ENCODE measurements around the gene PDZRN3. TPM values are rescaled to one million over a fixed set of nuclear protein-coding genes. Genes with fewer than 3 reads are reported as not detected.

PDZRN3 gene
- total and polyA plus RNA-seq, 2 of the 13 experiments (the other 11 are each of a cell fraction or from before 2014, with no cell fraction given): not detected

DNA sequence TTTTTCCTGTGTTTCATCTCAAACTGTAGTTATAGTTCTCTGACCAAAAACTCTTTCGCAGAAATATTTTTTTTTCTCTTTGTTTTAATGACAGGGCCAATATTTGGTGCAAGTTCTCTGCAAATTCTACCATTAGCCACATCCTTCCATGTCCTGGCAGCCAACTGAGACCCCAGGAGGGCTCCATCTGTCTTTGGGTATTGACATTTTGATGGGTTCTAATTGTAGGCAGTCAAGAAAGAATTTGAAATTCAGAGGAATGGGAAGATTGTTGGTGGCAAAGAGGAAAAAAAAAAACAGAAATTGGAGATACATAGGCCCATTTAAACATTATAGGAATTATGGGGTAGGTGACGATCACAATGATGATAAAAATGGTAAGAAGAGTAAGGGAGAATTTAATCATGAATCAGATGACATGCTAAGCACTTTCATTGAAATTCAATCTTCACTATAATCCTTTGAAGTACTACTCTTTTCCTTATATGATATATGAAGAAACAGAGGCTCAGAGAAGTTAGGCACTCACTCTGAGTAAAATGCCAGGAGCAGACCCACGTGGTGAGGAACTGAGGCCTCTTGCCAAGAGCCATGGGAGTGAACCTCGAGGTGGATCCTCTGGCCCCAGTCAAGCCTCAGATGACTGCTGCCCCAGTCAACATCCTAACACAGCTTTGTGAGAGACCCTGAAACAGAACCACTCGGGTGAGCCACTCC lies 151.4 kb downstream of the PDZRN3 start:
- Histone ChIP-seq H4K20me1 (ENCODE audit: insufficient read depth, low read length) (no peaks in the 10 kb centered on the region), H3K4me1 (ENCODE audit: insufficient read depth, low read length) (no peaks in the 10 kb centered on the region), H3K9me3 (ENCODE audit: low read length) (no peaks in the 10 kb centered on the region), H3K9ac (ENCODE audit: insufficient read depth, low read depth, low read length) (no peak overlapping the region), H3K4me3 (replicated peaks in 1 of 3; ENCODE audit: insufficient read depth in 1 of 3, low read depth in 2 of 3, low read length in 3 of 3) (no peak overlapping the region), H3K4me2 (ENCODE audit: low read depth, low read length) (no peak overlapping the region), H2AFZ (ENCODE audit: low read length) (no peak overlapping the region), H3K27me3 (ENCODE audit: control insufficient read depth in 1 of 2, insufficient read depth in 2 of 2, low read length in 2 of 2) (no peaks in the 10 kb centered on the region), H3K36me3 (replicated peaks in 1 of 2; ENCODE audit: control insufficient read depth in 1 of 2, insufficient read depth in 2 of 2, low read length in 2 of 2) (no peaks in the 10 kb centered on the region), H3K27ac (ENCODE audit: extremely low read length, insufficient read depth, low read length) (no peak overlapping the region), H3K79me2 (ENCODE audit: insufficient read depth, low read length) (no peaks in the 10 kb centered on the region)
- no peak for FAIRE-seq
- intact Hi-C loops (cut with micrococcal nuclease; ENCODE audit: unreplicated experiment): no loop called here
- 29% methylated on average over 5 of the region's 5 CpGs for WGBS (ENCODE audit: low lambda C conversion rate)
- ATAC-seq: no peak
- no TSS peak for BruUV-seq (replicated peaks)
- no peak for DNase-seq (ENCODE audit: low spot score)
- TF ChIP-seq POGZ (CRISPR knock-in tag; IDR thresholded peaks at IDR 0.05) (no peak), MAZ (IDR thresholded peaks at IDR 0.05; ENCODE audit: borderline replicate concordance, low read depth, low read length) (no peak), MAZ (CRISPR knock-in tag; IDR thresholded peaks at IDR 0.05; ENCODE audit: low read depth) (no peak), ZNF816 (CRISPR knock-in tag; IDR thresholded peaks at IDR 0.05; ENCODE audit: borderline replicate concordance) (no peak), MTA1 (CRISPR knock-in tag; IDR thresholded peaks at IDR 0.05; ENCODE audit: borderline replicate concordance) (no peak)
- in situ Hi-C loops (cut with HindIII; ENCODE audit: extremely low pct_ligation_motif_present, low pct_unique_long_range_greater_than_20kb): no loop called here
- CTCF ChIA-PET (ENCODE audit: low intra/inter-chr PET ratio, low total read pairs): no interaction called here
- POLR2A ChIA-PET: no interaction called here

DNA sequence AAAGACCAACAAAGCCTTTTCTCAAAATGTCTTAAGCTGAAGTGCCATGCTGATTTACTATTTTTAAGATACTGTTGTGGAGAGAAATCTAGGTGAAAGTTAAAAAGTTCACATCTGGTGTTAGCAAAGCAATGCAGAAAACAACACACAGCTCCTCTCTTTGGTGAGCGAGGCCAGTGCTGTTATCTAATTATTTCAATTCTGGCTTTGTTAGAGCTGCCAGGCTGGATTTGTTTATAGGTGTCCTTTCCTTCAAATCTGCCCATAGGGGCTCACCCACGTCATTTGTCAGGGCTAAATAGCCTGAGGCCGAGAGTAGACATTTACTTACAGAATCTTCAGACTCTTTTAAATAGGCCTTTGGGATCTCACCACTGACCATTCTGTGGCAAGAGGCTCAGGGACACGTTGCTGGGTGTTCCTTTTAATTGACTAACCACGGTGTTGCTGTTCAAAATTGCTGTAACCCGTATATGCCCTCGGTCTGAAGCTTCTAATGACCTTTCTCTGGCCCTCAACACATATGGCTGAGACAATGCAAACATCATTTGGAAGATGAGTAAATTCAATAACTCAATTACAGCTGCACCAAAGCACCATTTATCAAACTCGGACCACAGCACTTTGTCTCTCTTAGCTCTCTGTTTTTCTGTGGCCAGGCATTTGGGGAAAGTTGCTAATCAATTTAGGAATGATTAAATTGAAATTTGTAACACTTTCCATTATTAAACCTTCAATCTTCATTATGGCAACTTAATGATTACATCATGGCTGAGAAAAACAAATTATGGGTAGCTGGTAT lies 152.6 kb downstream of the PDZRN3 start:
- Histone ChIP-seq H3K4me1 (ENCODE audit: insufficient read depth, low read length) (no peaks in the 10 kb centered on the region), H4K20me1 (ENCODE audit: insufficient read depth, low read length) (no peaks in the 10 kb centered on the region), H3K79me2 (ENCODE audit: insufficient read depth, low read length) (no peaks in the 10 kb centered on the region), H3K9ac (ENCODE audit: insufficient read depth, low read depth, low read length) (no peak overlapping the region), H3K27ac (ENCODE audit: extremely low read length, insufficient read depth, low read length) (no peak overlapping the region), H3K4me3 (replicated peaks in 1 of 3; ENCODE audit: insufficient read depth in 1 of 3, low read depth in 2 of 3, low read length in 3 of 3) (no peak overlapping the region), H3K36me3 (replicated peaks in 1 of 2; ENCODE audit: control insufficient read depth in 1 of 2, insufficient read depth in 2 of 2, low read length in 2 of 2) (no peaks in the 10 kb centered on the region), H3K4me2 (ENCODE audit: low read depth, low read length) (no peak overlapping the region), H3K9me3 (ENCODE audit: low read length) (no peaks in the 10 kb centered on the region), H3K27me3 (ENCODE audit: control insufficient read depth in 1 of 2, insufficient read depth in 2 of 2, low read length in 2 of 2) (no peaks in the 10 kb centered on the region), H2AFZ (ENCODE audit: low read length) (no peak overlapping the region)
- TF ChIP-seq ATF7 (IDR thresholded peaks at IDR 0.05): 0 out of 2 replicates have a peak, but pooled peaks have one; percentile 20
- TF ChIP-seq ATF7 (CRISPR knock-in tag; IDR thresholded peaks at IDR 0.05): no peak
- TF ChIP-seq NFYB (CRISPR knock-in tag; IDR thresholded peaks at IDR 0.05): no peak
- TF ChIP-seq, protein P1, sequence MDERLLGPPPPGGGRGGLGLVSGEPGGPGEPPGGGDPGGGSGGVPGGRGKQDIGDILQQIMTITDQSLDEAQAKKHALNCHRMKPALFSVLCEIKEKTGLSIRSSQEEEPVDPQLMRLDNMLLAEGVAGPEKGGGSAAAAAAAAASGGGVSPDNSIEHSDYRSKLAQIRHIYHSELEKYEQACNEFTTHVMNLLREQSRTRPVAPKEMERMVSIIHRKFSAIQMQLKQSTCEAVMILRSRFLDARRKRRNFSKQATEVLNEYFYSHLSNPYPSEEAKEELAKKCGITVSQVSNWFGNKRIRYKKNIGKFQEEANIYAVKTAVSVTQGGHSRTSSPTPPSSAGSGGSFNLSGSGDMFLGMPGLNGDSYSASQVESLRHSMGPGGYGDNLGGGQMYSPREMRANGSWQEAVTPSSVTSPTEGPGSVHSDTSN (CRISPR knock-in tag; IDR thresholded peaks at IDR 0.05): no peak
- POLR2A ChIA-PET: no interaction called here
- FAIRE-seq: no peak
- ATAC-seq: no peak
- CTCF ChIA-PET (ENCODE audit: low intra/inter-chr PET ratio, low total read pairs): no interaction called here
- WGBS (ENCODE audit: low lambda C conversion rate): 7% methylated on average over 8 of the region's 8 CpGs
- intact Hi-C loops (cut with micrococcal nuclease; ENCODE audit: unreplicated experiment): no loop called here
- in situ Hi-C loops (cut with HindIII; ENCODE audit: extremely low pct_ligation_motif_present, low pct_unique_long_range_greater_than_20kb): no loop called here
- no TSS peak for BruUV-seq (replicated peaks)
- DNase-seq (ENCODE audit: low spot score): no peak

Data from HepG2 (cell line).